NCI-H226 (cell line): ENCODE results near the gene CTSS.

ENCODE experiments used
- DNase-seq: peaks from one replicate; pipeline ENCODE4 v3.0.0-alpha.2; 2015

CTSS gene

GRCh38 chr1:150696590-150696989 lies 69.0 kb downstream of the CTSS start:
- no peak for DNase-seq

- no peak for DNase-seq
Measured at GRCh38 chr1:150696162-150696561, 69.4 kb downstream of the CTSS start.

GRCh38 chr1:150695561-150695960 lies 70.0 kb downstream of the CTSS start:
- DNase-seq: no peak

DNA sequence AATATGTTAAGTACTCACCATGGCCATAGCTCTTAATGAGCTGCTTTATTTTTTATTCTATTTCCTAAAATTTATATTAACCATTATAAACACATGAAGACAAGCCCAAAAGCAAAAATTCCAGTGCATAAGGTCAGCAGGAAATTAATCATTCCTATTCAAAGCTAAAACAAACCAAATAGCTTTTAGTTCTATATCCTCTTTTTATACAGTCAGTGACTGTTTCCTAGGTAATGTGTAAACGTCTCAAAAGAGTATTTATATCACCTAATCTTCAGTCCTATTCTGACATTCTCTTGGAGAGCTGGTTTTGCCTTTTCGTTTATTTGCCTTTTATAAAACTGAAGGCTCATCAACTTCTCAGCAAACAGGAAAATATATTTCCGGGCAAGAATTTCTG lies 72.9 kb downstream of the CTSS start:
- no peak for DNase-seq

- no peak for DNase-seq
Measured at GRCh38 chr1:150688763-150689162, 76.8 kb downstream of the CTSS start.

DNA sequence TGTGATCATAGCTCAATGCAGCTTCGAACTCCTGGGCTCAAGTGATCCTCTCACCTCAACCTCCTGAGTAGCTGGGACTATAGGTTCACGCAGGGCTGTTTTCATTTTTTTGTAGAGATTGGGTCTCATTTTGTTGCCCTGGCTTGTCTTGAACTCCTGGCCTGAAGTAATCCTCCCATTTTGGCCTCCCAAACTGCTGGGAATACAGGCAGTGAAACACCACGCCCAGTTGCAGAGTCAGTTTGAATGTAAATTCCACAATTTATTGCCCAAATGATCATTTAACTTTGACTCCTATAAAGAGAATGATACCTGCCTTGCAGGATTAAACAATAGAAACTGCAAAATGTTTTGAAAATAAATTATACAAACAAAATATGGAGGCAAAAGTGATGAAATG lies 79.3 kb downstream of the CTSS start:
- DNase-seq: no peak

DNA sequence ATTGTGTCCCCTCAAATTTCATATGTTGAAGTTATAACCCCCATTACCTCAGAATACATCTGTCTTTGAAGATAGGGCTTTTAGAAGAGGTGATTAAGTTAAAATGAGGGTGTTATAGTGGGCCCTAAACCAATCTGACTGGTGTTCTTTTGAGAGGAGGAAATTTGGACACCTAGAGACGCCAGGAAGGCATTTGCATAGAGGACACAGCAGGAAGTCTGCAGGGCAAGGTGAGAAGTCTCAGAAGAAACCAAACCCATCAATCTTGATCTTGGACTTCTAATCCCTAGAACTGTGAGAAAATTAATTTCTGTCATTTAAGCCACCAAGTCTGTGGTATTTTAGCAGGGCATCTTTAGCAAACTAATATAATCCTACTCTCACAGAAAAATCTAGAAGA lies 81.7 kb downstream of the CTSS start:
- no peak for DNase-seq
